ENCODE results near the gene LPO. TPM values are rescaled to one million over a fixed set of nuclear protein-coding genes. Genes with fewer than 3 reads are reported as not detected.
A peak's percentile ranks its signal among the peaks of the same experiment; 100 is the strongest.

Gene LPO
- total and polyA plus RNA-seq, 8 donors = 0.10 TPM; not detected in 7

DNA sequence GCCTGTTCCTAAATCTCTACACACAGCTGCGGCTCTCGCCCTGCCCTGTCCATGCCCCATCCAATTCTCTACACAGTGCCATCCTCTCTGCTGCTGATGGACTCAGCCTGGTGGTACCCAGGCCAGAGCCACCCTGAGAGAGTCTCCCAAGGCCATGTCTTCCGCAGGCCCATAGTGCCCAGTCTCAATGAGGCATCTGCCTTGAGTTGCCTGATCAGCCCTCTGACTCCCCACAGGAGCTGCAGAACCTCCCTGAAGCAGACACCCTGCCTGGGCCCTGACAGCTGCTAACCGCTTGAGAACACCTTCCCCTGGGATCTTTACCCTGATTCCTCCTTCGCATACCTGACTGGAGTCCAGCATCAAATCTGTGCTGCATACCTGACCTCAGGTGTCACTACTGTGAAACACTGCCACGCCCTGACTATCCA is 76.9 kb downstream of the LPO start:
- intact Hi-C loops (cut with DNase I; ENCODE audit: low total_unique reads) = loop anchor here (10.0 kb wide), 1 partner anchor 130 kb away; no protein-coding TSS in a partner anchor
- TF ChIP-seq POLR2AphosphoS5 (IDR thresholded peaks at IDR 0.05) (no peak), POLR2A (IDR thresholded peaks at IDR 0.05) (no peak), EP300 (IDR thresholded peaks at IDR 0.05) (no peak)
- TF ChIP-seq, protein P1, sequence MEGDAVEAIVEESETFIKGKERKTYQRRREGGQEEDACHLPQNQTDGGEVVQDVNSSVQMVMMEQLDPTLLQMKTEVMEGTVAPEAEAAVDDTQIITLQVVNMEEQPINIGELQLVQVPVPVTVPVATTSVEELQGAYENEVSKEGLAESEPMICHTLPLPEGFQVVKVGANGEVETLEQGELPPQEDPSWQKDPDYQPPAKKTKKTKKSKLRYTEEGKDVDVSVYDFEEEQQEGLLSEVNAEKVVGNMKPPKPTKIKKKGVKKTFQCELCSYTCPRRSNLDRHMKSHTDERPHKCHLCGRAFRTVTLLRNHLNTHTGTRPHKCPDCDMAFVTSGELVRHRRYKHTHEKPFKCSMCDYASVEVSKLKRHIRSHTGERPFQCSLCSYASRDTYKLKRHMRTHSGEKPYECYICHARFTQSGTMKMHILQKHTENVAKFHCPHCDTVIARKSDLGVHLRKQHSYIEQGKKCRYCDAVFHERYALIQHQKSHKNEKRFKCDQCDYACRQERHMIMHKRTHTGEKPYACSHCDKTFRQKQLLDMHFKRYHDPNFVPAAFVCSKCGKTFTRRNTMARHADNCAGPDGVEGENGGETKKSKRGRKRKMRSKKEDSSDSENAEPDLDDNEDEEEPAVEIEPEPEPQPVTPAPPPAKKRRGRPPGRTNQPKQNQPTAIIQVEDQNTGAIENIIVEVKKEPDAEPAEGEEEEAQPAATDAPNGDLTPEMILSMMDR (IDR thresholded peaks at IDR 0.05) = no peak
- H3K36me3 ChIP-seq = peaks cover 0 to 42% (median 8%) of the 10 kb centered on the region in 4 donors
- DNase-seq = peak in 1 of 2 donors; percentile 5
- no peak overlapping the region for H3K4me3 ChIP-seq
- no peaks in the 10 kb centered on the region for H3K9me3 ChIP-seq
- no peak overlapping the region for H3K27ac ChIP-seq
- peaks cover 0 to 8% (median 0%) of the 10 kb centered on the region in 4 donors for H3K4me1 ChIP-seq
- H3K27me3 ChIP-seq = no peaks in the 10 kb centered on the region
- WGBS, 5 donors = 85 to 93% (median 90%) methylated on average over 6 of the region's 6 CpGs

DNA sequence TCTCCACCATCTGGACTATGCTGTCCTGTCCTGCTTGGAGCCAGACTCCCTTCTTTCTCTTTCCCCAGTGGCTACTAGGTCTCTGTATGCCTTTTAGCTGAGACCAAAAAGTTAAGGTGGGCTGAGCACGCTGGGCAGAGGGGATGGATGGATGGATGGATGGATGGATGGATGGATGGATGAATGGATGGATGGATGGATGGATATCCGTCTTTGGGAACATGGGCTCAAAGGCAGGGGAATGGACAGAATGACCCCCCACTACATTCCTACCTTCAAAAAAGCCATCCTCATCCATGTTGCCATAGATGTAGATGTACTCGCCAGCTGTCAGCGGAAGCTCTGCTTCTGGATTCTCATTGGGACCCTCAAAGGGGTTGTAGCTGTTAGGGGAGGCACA is 77.4 kb downstream of the LPO start:
- Histone ChIP-seq H3K27me3 (no peaks in the 10 kb centered on the region), H3K4me1 (peaks cover 0 to 8% (median 0%) of the 10 kb centered on the region in 4 donors), H3K36me3 (peaks cover 0 to 43% (median 8%) of the 10 kb centered on the region in 4 donors), H3K4me3 (no peak overlapping the region), H3K27ac (no peak overlapping the region), H3K9me3 (no peaks in the 10 kb centered on the region)
- intact Hi-C loops (cut with DNase I; ENCODE audit: low total_unique reads) = loop anchor here (10.0 kb wide), 1 partner anchor 129 kb away; no protein-coding TSS in a partner anchor
- TF ChIP-seq POLR2AphosphoS5 (IDR thresholded peaks at IDR 0.05) (no peak), EP300 (IDR thresholded peaks at IDR 0.05) (no peak), POLR2A (IDR thresholded peaks at IDR 0.05) (no peak)
- TF ChIP-seq, protein P1 (IDR thresholded peaks at IDR 0.05) = no peak
- DNase-seq = peak in 1 of 2 donors; percentile 1
- 87 to 99% (median 94%) methylated on average over 4 of the region's 4 CpGs for WGBS, 5 donors

DNA sequence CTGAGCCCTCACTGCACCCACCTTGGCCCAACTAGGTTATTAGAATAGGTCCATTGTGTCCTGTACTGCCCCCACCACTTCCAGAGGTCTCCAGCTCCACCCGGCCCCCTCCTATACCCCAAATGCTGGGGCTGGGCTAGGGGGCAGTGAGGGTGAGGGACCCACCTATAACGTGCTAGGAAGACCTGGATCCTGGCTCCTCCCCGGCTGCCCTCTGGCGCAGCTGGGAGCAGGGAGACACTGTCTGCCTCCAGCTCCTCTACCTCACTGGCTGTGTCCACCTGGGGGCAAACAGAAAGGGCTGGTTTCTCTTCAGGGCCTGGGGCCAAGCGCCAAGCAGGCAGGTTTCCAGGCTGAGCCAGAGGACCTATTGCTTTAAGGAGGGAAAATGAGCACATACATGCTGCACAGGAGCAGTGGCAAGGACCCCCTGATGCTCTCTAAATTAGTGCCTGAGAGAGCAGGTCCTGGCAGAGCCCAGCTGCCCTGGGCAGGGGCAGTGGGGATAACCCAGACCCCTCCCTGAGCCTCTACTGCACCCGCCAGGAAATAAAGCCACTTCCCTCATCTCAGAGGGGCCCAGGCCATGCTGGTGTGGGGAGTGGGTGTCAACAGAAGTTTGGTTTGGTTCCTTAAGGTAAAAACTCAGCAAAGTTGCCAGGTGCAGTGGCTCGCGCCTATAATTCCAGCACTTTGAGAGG is 78.0 kb downstream of the LPO start:
- intact Hi-C loops (cut with DNase I; ENCODE audit: low total_unique reads) = loop anchor here (10.0 kb wide), 1 partner anchor 128 kb away; no protein-coding TSS in a partner anchor
- WGBS, 5 donors = 88 to 93% (median 90%) methylated on average over 7 to 8 of the region's 8 CpGs
- peak in 1 of 2 donors; percentile 19 for DNase-seq

DNA sequence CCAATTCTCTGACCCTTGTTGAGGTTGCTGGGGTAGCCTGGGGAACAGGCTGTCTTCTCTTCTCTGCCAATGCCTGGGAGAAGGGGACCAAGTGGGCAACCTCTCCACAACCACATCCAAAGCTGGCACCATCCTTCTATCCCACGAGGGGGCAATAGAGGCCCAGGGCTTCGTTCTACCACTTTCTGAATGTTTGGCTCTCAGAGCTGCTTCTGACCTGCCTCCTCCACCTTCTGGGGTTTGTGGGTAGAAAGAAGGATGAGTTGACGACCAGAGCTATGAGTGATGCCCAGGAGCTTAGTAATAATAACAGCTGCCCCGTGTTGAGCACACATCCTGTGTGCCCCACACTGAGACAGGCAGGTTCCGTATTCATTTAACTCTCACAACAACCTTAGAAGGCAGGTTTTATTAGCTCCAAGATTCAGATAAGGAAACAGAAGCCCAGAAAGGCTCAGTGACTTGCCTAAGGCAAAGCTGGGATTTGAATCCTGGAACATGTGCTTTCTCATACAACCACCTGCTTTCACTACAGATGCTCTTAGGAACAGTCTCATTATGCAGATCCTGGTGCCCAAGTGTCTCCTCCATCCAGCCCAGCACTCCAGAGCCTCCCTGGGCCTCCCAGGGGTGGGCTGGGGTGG is 79.2 kb downstream of the LPO start:
- WGBS, 5 donors = 19 to 28% (median 25%) methylated on average over 5 of the region's 5 CpGs

More for the DNA sequence above, 78.0 kb downstream of the LPO start:
- Histone ChIP-seq H3K36me3 (peaks cover 0 to 50% (median 8%) of the 10 kb centered on the region in 4 donors), H3K4me3 (no peak overlapping the region), H3K4me1 (peaks cover 0 to 8% (median 0%) of the 10 kb centered on the region in 4 donors), H3K27me3 (no peaks in the 10 kb centered on the region), H3K9me3 (no peaks in the 10 kb centered on the region), H3K27ac (no peak overlapping the region)
- TF ChIP-seq POLR2A (IDR thresholded peaks at IDR 0.05) (no peak), POLR2AphosphoS5 (IDR thresholded peaks at IDR 0.05) (no peak), EP300 (IDR thresholded peaks at IDR 0.05) (no peak)
- TF ChIP-seq, protein P1 (IDR thresholded peaks at IDR 0.05) = no peak

More for the DNA sequence above, 79.2 kb downstream of the LPO start:
- Histone ChIP-seq H3K4me1 (peaks cover 0 to 8% (median 0%) of the 10 kb centered on the region in 4 donors), H3K9me3 (no peaks in the 10 kb centered on the region), H3K27me3 (no peaks in the 10 kb centered on the region), H3K27ac (peak overlapping the region in 1 of 5 donors; percentile 32), H3K36me3 (peaks cover 5 to 61% (median 14%) of the 10 kb centered on the region in 4 donors), H3K4me3 (no peak overlapping the region)
- peak; percentile 63 to 76 for DNase-seq
- intact Hi-C loops (cut with DNase I; ENCODE audit: low total_unique reads) = loop anchor here (10.0 kb wide), 1 partner anchor 127 kb away; no protein-coding TSS in a partner anchor
- TF ChIP-seq EP300 (IDR thresholded peaks at IDR 0.05) = no peak
- TF ChIP-seq, protein P1 (IDR thresholded peaks at IDR 0.05) = peak in 5 of 7 experiments; percentile 44 to 75 (median 64)
